Mesothelial cell of epicardium (in vitro differentiated cells): ENCODE measurements around the gene MBP. TPM values are rescaled to one million over a fixed set of nuclear protein-coding genes. Genes with fewer than 3 reads are reported as not detected.

Experiments
- DNase-seq, 2 experiments: peaks; one replicate each; pipeline ENCODE4 v3.0.0; 2021; ENCODE audit warnings: low spot score in 2 of 2; ENCODE audit not compliant: unreplicated experiment in 2 of 2
- H3K27ac Mint-ChIP-seq: 2 replicates; pipeline ENCODE4 v1.8.0; 2021; ENCODE audit warnings: mixed read lengths
- H3K27me3 Mint-ChIP-seq: 2 replicates; pipeline ENCODE4 v1.8.0; 2021; ENCODE audit warnings: low read depth, mixed read lengths
- H3K36me3 Mint-ChIP-seq: 2 replicates; pipeline ENCODE4 v1.8.0; 2021; ENCODE audit warnings: mixed read lengths
- H3K4me1 Mint-ChIP-seq: 2 replicates; pipeline ENCODE4 v1.8.0; 2021; ENCODE audit warnings: mixed read lengths
- H3K4me3 Mint-ChIP-seq: 2 replicates; pipeline ENCODE4 v1.8.0; 2021; ENCODE audit warnings: mild to moderate bottlenecking, moderate library complexity, mixed read lengths
- H3K9me3 Mint-ChIP-seq: 2 replicates; pipeline ENCODE4 v1.8.0; 2021; ENCODE audit warnings: mixed read lengths
- total RNA-seq: library from RNA; stranded (reverse); gene quantifications from 3 replicates; pipeline ENCODE4 v1.2.1, GENCODE V29; 2021
- TF ChIP-seq, protein P1 (sequence below): fragments of 200-600 bp; sonication (generic); IDR thresholded peaks from one replicate; pipeline ENCODE4 v1.5.0; 2021; ENCODE audit warnings: antibody characterized with exemption; ENCODE audit not compliant: unreplicated experiment

Gene MBP
- total RNA-seq, 1 donor from 2014 or later: 20.8 TPM

DNA sequence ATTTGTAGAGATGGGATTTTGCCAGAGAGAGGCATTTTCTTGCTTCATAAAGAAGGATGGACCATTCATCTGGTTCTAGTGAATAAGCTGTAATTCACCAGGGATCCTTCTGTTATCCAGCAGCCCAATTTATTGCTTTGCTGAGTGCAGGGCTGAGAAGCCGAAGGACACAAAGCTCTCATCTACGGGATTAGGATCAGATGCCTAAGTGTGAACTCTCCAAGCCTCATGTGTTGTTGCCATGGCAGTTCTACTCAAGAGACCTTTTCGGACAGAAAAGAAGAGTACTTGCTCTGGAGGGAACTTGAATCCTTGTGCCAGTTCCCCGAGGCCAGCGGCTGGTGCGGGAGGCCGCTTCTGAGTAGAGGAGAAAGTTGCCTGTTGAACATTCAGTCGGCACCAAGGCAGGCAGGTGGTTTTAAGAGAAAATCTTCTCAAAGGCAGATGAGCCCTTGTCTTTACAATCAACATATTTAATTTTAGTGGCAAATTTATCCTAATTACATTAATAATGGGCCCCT, 38.4 kb upstream of the MBP start:
- no peaks in the 10 kb centered on the region for H3K9me3 Mint-ChIP-seq
- DNase-seq: no peak
- H3K27me3 Mint-ChIP-seq: peaks cover 7% of the 10 kb centered on the region
- peaks cover 7% of the 10 kb centered on the region for H3K4me1 Mint-ChIP-seq
- no peaks in the 10 kb centered on the region for H3K36me3 Mint-ChIP-seq
- no peak overlapping the region for H3K4me3 Mint-ChIP-seq
- H3K27ac Mint-ChIP-seq: no peak overlapping the region
- TF ChIP-seq, protein P1, sequence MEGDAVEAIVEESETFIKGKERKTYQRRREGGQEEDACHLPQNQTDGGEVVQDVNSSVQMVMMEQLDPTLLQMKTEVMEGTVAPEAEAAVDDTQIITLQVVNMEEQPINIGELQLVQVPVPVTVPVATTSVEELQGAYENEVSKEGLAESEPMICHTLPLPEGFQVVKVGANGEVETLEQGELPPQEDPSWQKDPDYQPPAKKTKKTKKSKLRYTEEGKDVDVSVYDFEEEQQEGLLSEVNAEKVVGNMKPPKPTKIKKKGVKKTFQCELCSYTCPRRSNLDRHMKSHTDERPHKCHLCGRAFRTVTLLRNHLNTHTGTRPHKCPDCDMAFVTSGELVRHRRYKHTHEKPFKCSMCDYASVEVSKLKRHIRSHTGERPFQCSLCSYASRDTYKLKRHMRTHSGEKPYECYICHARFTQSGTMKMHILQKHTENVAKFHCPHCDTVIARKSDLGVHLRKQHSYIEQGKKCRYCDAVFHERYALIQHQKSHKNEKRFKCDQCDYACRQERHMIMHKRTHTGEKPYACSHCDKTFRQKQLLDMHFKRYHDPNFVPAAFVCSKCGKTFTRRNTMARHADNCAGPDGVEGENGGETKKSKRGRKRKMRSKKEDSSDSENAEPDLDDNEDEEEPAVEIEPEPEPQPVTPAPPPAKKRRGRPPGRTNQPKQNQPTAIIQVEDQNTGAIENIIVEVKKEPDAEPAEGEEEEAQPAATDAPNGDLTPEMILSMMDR: no peak

DNA sequence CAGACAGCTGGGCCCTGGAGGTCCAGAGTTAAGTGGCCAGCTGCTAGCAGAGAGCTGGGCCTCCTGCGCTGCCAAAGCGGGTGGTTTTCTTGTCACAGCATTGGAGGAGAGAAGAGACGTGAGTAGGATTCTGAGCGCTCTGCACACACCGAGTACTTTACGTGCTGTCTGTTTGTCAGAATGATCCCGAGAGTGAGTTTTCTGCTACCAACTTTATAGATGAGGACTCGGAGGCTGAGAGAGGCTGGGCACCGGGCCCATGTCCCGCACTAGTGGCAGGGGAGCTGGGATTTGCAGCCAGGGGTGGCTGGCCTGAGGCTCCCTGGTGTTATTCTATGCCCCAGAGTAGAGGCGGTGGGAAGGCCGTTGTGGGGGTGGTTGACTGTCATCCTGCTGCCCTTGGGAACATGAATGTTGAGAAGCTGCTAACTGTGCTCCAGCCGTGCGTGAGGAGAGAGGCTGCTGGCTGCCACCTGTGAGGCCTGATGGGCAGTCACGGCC, 36.3 kb upstream of the MBP start:
- Mint-ChIP-seq H3K4me3 (no peak overlapping the region), H3K9me3 (no peaks in the 10 kb centered on the region), H3K36me3 (no peaks in the 10 kb centered on the region)

DNA sequence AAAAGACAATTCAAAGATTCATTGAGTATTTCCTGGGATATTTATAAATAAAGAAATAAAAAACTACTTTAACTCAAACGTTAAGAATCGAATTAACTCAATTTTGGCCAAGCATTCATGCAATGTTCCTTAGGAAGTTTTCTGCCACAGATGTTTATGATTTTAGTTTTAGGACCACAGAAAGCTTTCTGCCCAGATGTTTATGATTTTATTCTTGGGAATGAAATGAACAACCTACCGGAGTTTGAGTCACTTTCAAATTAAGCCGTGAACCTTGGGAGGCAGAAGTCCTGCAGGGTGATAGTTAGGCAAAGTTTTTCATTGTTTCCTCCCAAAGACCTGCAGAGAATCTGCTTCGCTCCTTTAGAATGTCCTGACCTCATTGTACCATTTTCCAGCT, 34.7 kb upstream of the MBP start:
- Mint-ChIP-seq H3K4me1 (peaks cover 7% of the 10 kb centered on the region), H3K36me3 (no peaks in the 10 kb centered on the region), H3K27me3 (peaks cover 18% of the 10 kb centered on the region), H3K27ac (no peak overlapping the region), H3K9me3 (no peaks in the 10 kb centered on the region), H3K4me3 (no peak overlapping the region)
- TF ChIP-seq, protein P1: no peak
- DNase-seq: no peak

More for the DNA sequence above, 36.3 kb upstream of the MBP start:
- TF ChIP-seq, protein P1: no peak
- DNase-seq: no peak
- Mint-ChIP-seq H3K27me3 (peaks cover 11% of the 10 kb centered on the region), H3K4me1 (peaks cover 7% of the 10 kb centered on the region), H3K27ac (no peak overlapping the region)

DNA sequence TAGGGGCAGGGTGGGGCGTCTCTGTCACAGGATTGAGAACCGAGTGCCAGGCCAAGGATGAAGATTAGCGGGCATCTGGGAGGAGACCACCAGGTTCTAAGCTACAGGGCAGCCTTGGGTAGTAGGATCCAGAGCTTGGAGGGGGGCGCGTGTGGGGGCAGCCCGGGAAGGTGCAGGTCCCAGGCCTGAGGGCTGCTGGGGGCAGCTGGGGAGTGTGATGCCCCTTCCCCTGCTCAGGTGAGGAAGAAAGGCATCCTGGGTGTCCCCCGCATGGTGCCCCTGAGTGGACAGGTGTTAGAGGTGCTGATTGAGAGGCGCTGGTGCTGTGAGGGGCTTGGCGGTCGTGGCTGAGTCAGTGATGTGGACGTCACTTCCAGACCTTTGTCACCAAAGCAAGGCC, 33.9 kb upstream of the MBP start:
- Mint-ChIP-seq H3K27ac (no peak overlapping the region), H3K36me3 (no peaks in the 10 kb centered on the region), H3K27me3 (peaks cover 18% of the 10 kb centered on the region), H3K9me3 (no peaks in the 10 kb centered on the region), H3K4me3 (no peak overlapping the region), H3K4me1 (peaks cover 7% of the 10 kb centered on the region)
- no peak for DNase-seq
- TF ChIP-seq, protein P1: no peak

DNA sequence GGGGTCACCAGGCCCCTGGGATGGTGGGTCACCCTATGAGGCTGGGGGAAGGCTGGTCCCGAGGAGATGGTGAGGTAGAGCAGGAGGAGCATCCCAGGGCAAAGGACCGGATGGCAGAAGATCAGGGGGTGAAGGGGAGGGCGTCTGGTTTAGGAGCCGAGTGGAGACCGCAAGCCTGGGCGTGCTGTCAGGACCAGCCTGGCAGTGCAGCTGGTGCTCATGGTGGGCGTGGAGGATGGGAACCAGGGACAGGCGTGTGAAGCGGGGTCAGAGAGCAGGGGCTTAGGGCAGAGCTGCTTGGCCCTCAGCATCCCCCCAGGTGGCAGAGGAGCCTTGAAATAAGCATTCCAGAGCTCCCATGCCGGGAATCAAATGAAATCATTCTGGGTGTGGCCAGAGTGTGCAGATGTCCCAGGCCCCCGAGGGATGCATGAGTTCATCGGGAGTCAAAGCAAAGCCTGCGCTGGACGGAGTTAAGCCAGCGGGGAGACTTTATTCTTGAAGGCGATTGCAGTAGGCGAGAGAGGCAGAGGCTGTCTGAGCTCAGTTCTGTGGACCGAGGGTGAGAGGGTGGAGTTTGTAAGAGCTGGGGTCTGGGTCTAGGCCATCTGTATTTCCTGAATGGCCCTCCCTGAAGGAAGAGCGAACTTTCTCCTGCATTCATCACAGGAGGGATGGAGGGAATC, 33.1 kb upstream of the MBP start:
- Mint-ChIP-seq H3K9me3 (no peaks in the 10 kb centered on the region), H3K27me3 (peaks cover 18% of the 10 kb centered on the region), H3K27ac (no peak overlapping the region), H3K4me1 (peaks cover 9% of the 10 kb centered on the region), H3K4me3 (no peak overlapping the region), H3K36me3 (no peaks in the 10 kb centered on the region)
- DNase-seq: no peak
- TF ChIP-seq, protein P1: no peak
